ENCODE measurements around the gene THADA. TPM values are rescaled to one million over a fixed set of nuclear protein-coding genes. Genes with fewer than 3 reads are reported as not detected.
"Not testable (repeated sequence)": the region's sequence is repeated elsewhere in the genome, so short reads cannot be mapped to it uniquely, and the experiment has no call there.

Gene THADA
- polyA plus RNA-seq, 3 donors = 31.0 to 43.5 (median 34.5) TPM

GRCh38 chr2:43557196-43557595 is 38.6 kb downstream of the THADA start:
- no peak for DNase-seq (ENCODE audit: extremely low read depth in 1 of 11, low read depth in 9 of 11, low spot score in 4 of 11)

GRCh38 chr2:43556256-43556655 is 39.6 kb downstream of the THADA start:
- DNase-seq (ENCODE audit: extremely low read depth in 1 of 11, low read depth in 9 of 11, low spot score in 4 of 11) = no peak

GRCh38 chr2:43553341-43553855 is 42.4 kb downstream of the THADA start:
- DNase-seq (ENCODE audit: extremely low read depth in 1 of 11, low read depth in 9 of 11, low spot score in 4 of 11) = no peak

- peak in 2 of 11 donors; percentile 4 to 16 for DNase-seq (ENCODE audit: extremely low read depth in 1 of 11, low read depth in 9 of 11, low spot score in 4 of 11)
These were observed 43.8 kb downstream of the THADA start for GRCh38 chr2:43551990-43552389.

DNA sequence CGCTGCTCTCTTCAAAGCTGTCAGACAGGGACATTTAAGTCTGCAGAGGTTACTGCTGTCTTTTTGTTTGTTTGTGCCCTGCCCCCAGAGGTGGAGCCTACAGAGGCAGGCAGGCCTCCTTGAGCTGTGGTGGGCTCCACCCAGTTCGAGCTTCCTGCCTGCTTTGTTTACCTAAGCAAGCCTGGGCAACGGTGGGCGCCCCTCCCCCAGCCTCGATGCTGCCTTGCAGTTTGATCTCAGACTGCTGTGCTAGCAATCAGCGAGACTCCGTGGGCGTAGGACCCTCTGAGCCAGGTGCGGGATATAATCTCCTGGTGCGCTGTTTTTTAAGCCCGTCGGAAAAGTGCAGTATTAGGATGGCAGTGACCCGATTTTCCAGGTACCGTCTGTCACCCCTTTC is 47.5 kb downstream of the THADA start:
- not testable (repeated sequence) for DNase-seq (ENCODE audit: extremely low read depth in 1 of 11, low read depth in 9 of 11, low spot score in 4 of 11)

DNA sequence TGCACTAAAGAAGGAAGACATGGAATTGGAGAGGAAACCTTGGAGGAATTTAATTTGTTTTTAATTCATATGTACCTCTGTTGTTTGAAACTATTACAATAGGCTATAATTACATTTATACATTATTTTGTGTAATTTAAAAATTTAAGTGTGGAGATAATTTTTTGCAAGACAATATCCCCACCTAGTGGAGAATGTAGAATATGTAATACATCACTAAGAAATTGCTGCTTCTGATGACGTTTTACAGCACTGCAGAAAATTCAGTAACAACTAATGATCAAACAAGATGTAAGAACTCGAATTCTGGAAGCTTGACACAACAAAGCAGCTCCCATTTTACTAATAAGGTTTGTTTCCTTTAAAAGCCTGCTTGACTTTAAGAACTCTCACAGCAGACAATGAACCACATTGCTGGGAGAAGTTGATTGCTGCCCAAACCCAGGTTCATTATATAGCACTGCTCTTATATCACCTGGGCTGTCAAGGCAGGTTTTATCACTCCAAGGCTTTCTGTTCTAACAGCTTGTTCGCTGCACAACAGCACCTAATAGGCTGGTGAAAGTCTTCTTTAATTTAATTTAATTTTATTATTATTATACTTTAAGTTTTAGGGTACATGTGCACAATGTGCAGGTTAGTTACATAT is 53.4 kb downstream of the THADA start:
- DNase-seq (ENCODE audit: extremely low read depth in 1 of 11, low read depth in 9 of 11, low spot score in 4 of 11) = peak in 2 of 11 donors; percentile 37 to 49

DNA sequence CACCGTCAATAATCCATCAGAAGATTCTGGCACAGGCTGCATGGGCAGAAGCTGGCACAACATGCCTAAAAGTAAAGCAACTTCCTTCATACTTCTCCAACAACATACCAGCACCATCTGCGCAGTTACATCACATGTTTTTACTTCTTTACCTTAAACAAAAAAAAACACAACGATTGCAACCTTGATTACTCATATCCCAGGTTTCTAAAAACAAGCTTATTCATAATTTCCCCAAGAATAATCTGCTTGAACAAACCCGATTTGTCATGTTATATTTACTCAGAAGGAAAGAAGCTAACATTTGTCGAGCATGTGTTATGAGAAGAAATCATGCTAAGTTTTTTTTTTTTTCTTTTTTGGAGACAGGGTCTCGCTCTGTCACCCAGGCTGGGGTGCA is 54.7 kb downstream of the THADA start:
- DNase-seq (ENCODE audit: extremely low read depth in 1 of 11, low read depth in 9 of 11, low spot score in 4 of 11) = no peak

GRCh38 chr2:43540021-43540779 is 55.6 kb downstream of the THADA start:
- peak in 5 of 11 donors; percentile 32 to 63 (median 48) for DNase-seq (ENCODE audit: extremely low read depth in 1 of 11, low read depth in 9 of 11, low spot score in 4 of 11)

DNA sequence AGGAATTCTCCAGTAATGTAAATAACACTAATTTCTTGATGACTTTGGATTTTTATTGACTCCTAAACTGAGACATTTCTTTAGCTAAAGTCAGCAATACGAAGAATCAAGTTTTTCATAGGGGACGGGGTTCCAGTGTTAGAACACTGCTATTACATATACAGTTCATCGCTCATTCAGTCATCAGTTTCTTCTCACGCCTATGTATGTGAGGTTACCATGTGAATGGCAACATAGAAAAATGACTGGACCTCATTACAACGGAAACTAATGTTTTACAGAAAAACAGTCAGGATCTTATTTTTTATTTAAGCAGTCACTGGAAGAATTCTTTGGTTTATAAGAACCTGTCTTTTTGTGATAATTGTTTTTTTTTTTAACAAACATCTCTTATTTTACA is 56.4 kb downstream of the THADA start:
- no peak for DNase-seq (ENCODE audit: extremely low read depth in 1 of 11, low read depth in 9 of 11, low spot score in 4 of 11)

- no peak for DNase-seq (ENCODE audit: extremely low read depth in 1 of 11, low read depth in 9 of 11, low spot score in 4 of 11)
These were observed 57.7 kb downstream of the THADA start for GRCh38 chr2:43538034-43538670.

DNA sequence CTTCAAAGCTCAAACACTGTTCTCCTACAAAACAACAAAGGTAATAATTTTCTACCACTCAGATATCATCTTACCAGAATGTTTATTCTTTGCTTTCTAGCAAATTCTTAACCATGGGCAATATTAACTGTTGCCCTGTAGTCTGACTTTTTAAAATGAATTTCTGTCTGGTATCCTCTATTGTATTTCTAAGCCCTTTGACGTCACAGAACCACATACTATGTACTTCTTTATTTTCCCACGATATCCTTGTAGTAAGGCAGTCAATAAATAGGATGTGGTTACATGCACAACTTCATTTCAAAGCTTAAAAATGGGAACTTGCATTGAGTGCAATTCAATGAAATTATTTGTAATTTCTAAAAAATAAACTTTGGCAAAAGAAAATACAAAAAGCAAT is 58.7 kb downstream of the THADA start:
- no peak for DNase-seq (ENCODE audit: extremely low read depth in 1 of 11, low read depth in 9 of 11, low spot score in 4 of 11)

DNA sequence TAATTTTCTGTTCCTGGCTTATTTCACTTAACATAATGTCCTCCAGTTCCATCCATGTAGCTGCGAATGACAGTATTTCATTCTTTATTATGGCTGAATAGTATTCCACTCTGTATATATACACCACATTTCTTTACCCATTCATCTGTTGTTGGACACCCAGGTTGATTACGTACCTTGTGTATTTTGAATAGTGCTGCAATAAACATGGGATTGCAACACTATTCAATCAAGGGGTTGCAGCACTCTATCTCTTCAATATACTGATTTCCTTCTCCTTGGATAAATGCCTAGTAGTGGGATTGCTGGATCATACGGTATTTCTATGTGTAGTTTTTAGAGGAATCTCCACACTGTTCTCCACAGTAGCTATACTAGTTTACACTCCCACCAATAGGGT is 61.3 kb downstream of the THADA start:
- no peak for DNase-seq (ENCODE audit: extremely low read depth in 1 of 11, low read depth in 9 of 11, low spot score in 4 of 11)

- not testable (repeated sequence) for DNase-seq (ENCODE audit: extremely low read depth in 1 of 11, low read depth in 9 of 11, low spot score in 4 of 11)
These were observed 63.3 kb downstream of the THADA start for GRCh38 chr2:43532572-43532971.

DNA sequence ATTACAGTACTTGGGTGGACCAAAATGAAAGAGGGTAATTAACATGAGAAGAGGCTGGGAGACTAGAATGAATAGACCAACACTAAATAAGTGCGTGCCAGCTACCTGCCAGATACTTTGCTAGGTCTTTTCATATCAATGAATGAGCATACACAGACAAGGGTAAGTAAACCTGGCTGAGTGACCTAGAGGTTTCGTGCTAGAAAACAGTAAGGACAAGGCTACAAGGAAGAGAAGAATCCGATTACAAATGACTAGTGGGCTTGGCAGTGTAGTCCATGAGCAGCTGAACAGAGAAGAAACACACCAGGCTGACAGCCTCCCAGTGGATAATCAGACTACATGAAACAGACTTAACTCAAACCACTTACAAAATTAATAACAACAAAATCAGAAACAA is 64.6 kb downstream of the THADA start:
- no peak for DNase-seq (ENCODE audit: extremely low read depth in 1 of 11, low read depth in 9 of 11, low spot score in 4 of 11)

- no peak for DNase-seq (ENCODE audit: extremely low read depth in 1 of 11, low read depth in 9 of 11, low spot score in 4 of 11)
These were observed 68.8 kb downstream of the THADA start for GRCh38 chr2:43526994-43527393.

- no peak for DNase-seq (ENCODE audit: extremely low read depth in 1 of 11, low read depth in 9 of 11, low spot score in 4 of 11)
These were observed 70.3 kb downstream of the THADA start for GRCh38 chr2:43525506-43525905.

GRCh38 chr2:43524177-43524965 is 71.5 kb downstream of the THADA start:
- peak in 3 of 11 donors; percentile 11 to 27 (median 21) for DNase-seq (ENCODE audit: extremely low read depth in 1 of 11, low read depth in 9 of 11, low spot score in 4 of 11)

- DNase-seq (ENCODE audit: extremely low read depth in 1 of 11, low read depth in 9 of 11, low spot score in 4 of 11) = no peak
These were observed 73.7 kb downstream of the THADA start for GRCh38 chr2:43522177-43522576.

- no peak for DNase-seq (ENCODE audit: extremely low read depth in 1 of 11, low read depth in 9 of 11, low spot score in 4 of 11)
These were observed 74.3 kb downstream of the THADA start for GRCh38 chr2:43521568-43521967.

All from renal cortex interstitium (tissue), 11 donors.